ENCODE measurements around the gene CACNA1D.

The CACNA1D gene

DNA sequence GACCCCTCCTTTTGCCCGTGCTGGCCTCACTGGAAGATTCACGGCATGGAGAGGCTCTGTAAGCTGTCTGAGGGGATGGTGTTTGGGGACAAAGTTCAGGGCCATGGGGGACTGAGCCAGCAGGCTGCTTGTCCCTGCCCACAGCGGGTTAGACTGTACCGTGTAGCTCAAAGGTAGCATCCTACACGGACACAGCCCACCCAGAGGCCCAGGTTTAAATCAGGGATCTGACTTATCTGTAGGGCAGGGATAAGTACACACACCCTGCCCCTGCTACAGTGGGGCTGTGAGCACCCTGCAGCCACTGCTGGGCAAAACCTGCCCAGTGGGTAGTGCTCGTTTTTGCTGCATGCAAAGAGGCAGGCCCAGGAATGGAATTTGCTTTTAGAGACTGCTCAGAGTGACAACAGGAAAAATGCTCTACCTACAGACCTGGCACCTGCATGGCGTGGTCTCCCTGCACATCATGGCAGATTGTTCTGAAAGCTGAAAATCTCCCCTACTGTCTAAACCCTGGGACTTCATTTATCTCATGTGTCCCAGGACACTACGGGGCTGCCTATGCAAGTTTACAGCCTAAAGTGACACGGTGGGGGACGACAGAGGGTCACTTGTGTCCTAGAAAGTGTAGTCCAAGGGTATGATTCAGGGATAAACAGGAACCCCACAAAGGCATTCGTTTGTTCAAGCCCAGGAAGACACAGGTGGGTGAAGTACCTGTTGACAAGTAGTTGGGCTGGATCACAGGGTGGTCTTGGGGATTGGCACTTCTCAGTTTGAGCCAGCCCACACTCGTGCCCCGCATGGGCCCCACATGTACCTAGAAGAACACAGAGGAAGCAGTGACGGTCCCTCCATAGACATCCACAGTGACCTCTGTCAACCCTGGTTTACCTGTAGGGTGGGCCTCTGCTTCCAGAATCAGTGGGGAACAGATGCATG, 324.1 kb downstream of the CACNA1D start:
- FAIRE-seq: no peak
- TF ChIP-seq SPI1 (IDR thresholded peaks at IDR 0.05; ENCODE audit: low read depth, low read length): no peak
- no peak for TF ChIP-seq POU2F2 (IDR thresholded peaks at IDR 0.05; ENCODE audit: low read depth, low read length)
- no peak for TF ChIP-seq POLR2AphosphoS5 (IDR thresholded peaks at IDR 0.05; ENCODE audit: low read depth, low read length)
- no peak for TF ChIP-seq POLR2A (IDR thresholded peaks at IDR 0.05; ENCODE audit: low read depth, low read length)
- no peak for DNase-seq (ENCODE audit: insufficient read length, low spot score)

DNA sequence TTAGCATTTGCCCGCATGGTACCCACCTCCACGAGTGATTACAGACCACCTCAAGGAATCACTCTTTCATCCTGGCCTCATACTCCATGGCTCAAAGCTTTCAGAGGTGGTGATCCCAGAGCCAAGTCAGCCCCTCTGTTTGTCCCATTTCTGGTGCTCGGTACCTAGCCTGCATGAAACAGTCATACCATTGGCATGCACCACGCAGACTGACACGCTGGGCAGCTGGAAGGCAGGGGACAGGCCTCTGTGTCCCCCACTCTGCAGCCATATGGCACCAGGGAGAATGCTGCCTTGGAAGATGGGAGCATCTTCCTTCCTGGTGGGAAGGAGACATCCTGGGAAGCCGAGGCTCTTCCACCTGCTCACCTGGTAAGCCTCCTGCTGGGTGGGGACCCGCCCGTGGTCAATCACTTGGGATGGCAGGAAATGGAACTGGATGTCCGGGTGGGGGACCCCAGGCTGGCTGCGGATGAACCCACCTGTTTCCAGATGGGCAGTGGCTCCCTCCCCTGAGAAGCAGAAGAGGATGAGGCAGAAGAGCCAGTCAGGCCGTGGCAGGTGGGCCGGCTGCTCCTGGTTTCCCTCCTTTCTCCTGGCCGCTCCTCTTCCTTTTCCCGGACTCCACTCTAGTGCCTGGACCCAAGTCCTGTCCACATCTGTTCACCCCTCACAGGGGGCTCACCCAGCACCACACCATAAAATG, 324.9 kb downstream of the CACNA1D start:
- DNase-seq (ENCODE audit: insufficient read length, low spot score): no peak
- no peak for FAIRE-seq
- TF ChIP-seq TAF1 (IDR thresholded peaks at IDR 0.05; ENCODE audit: low read depth, low read length) (no peak), POLR2AphosphoS5 (IDR thresholded peaks at IDR 0.05; ENCODE audit: low read depth, low read length) (no peak), PAX5 (IDR thresholded peaks at IDR 0.05; ENCODE audit: insufficient read depth, low read length, severe bottlenecking) (no peak)

DNA sequence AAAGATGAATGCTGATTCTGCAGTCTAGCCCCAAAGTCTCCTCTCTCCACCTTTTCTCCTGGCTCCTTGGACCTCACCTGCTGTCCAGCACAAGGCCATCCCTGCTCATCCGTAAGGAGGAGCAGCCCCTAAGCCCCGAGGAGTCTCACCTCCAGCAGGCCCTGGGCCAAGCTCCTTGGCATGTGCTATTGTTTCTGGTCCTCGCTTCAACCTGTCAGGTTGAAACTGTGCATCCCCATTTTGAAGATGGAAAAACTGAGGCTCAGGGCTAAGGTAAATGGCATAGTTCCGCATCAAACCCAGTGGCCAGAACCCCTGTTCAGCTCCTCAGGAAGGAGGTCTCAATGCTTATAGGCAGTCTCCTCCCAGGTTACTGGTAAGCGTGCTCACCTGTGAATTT, 325.7 kb downstream of the CACNA1D start:
- no peak for TF ChIP-seq POLR2A (IDR thresholded peaks at IDR 0.05; ENCODE audit: low read depth, low read length)
- FAIRE-seq: no peak
- DNase-seq (ENCODE audit: insufficient read length, low spot score): no peak

DNA sequence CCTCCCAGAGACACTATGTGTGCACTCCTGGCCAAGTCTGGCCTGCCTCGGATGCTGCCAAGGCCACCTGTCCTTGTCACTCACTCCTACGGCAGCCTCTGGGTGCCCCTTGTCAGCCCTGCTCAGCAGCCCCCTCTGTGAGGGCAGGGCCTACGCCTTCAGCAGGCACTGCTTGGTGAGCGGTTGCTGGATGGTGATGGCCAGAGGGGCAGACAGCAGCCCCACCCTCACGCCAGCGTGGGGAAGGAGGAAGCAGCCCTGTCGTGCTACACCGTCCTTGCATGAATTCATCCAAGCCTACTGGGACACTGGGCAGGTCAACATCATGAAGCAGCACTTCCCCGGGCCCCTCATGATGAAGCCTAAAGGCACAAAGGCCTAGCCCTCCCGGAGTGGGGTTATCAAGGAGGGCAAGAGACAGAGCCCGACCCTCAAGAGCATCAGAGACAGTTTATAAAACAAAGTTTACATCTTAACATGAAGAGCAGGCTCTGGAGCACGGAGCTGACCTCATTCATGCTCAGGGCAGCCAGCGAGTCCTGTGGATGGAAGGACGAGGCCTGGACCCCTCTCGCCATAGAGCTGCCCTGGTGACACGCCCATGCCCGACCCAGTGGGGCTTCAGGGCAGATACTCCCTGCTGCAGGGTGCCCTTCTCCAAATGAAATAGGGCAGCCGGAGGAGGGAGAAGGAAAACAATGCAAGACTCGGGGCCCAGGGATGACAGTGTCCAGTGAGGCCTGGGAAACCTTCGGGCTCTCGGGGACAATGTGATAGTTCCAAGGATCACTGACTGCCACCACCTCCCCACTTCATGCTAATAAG, 326.6 kb downstream of the CACNA1D start:
- FAIRE-seq (no peak), DNase-seq (ENCODE audit: insufficient read length, low spot score) (no peak)
- TF ChIP-seq SPI1 (IDR thresholded peaks at IDR 0.05; ENCODE audit: low read depth, low read length): no peak
- no peak for TF ChIP-seq TAF1 (IDR thresholded peaks at IDR 0.05; ENCODE audit: low read depth, low read length)
- no peak for TF ChIP-seq POLR2A (IDR thresholded peaks at IDR 0.05; ENCODE audit: low read depth, low read length)
- TF ChIP-seq POLR2AphosphoS5 (IDR thresholded peaks at IDR 0.05; ENCODE audit: low read depth, low read length): no peak
- no peak for TF ChIP-seq POU2F2 (IDR thresholded peaks at IDR 0.05; ENCODE audit: low read depth, low read length)
- no peak for TF ChIP-seq PAX5 (IDR thresholded peaks at IDR 0.05; ENCODE audit: insufficient read depth, low read length, severe bottlenecking)

DNA sequence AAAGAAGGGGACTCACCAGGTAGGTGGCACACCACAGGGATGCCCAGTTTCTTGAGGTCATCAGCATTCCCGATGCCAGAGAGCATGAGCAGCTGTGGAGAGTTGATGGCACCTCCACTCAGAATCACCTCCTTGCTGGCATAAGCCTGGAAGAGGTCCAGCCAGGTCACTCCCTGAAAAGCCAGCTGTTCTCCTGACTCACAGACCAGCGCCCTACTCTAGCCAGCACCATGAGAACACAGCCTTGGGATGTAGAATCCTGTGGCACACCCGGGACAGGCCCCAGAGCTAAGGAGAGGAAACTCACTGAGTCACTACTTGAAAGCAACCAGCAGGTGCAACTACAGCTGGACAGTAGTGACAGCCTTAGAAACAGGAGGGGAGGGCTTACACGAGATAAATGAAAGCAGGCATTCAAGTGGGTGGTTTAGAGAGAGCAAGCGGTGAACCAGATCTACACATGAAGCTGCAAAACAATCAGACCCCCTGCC, 327.3 kb downstream of the CACNA1D start:
- DNase-seq (ENCODE audit: insufficient read length, low spot score): no peak
- TF ChIP-seq TAF1 (IDR thresholded peaks at IDR 0.05; ENCODE audit: low read depth, low read length): no peak
- no peak for TF ChIP-seq POLR2A (IDR thresholded peaks at IDR 0.05; ENCODE audit: low read depth, low read length)
- no peak for TF ChIP-seq PAX5 (IDR thresholded peaks at IDR 0.05; ENCODE audit: insufficient read depth, low read length, severe bottlenecking)
- no peak for TF ChIP-seq SPI1 (IDR thresholded peaks at IDR 0.05; ENCODE audit: low read depth, low read length)
- TF ChIP-seq POU2F2 (IDR thresholded peaks at IDR 0.05; ENCODE audit: low read depth, low read length): no peak
- no peak for TF ChIP-seq POLR2AphosphoS5 (IDR thresholded peaks at IDR 0.05; ENCODE audit: low read depth, low read length)
- no peak for FAIRE-seq

DNA sequence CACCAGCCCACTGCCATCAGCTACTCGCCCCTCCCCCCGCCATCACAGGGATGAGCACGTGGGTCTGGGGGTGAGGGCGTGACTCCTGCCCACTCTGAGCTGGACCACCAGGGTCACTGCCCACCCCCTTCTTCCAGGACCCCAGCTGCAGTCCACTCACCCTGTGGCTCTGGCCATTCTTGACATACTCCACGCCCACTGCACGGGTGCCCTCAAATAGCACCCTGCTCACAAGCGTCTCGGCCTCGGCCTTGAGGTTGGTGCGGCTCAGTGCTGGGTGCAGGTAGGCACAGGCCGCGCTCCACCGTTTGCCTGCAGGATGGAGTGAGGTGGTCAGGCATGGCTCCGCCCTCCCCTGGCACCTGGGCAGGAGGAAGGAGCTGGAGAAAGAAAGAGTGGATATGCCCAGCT, 327.9 kb downstream of the CACNA1D start:
- TF ChIP-seq SPI1 (IDR thresholded peaks at IDR 0.05; ENCODE audit: low read depth, low read length) (no peak), POLR2AphosphoS5 (IDR thresholded peaks at IDR 0.05; ENCODE audit: low read depth, low read length) (no peak), PAX5 (IDR thresholded peaks at IDR 0.05; ENCODE audit: insufficient read depth, low read length, severe bottlenecking) (no peak), POU2F2 (IDR thresholded peaks at IDR 0.05; ENCODE audit: low read depth, low read length) (no peak), TAF1 (IDR thresholded peaks at IDR 0.05; ENCODE audit: low read depth, low read length) (no peak), POLR2A (IDR thresholded peaks at IDR 0.05; ENCODE audit: low read depth, low read length) (no peak)
- no peak for DNase-seq (ENCODE audit: insufficient read length, low spot score)
- no peak for FAIRE-seq

DNA sequence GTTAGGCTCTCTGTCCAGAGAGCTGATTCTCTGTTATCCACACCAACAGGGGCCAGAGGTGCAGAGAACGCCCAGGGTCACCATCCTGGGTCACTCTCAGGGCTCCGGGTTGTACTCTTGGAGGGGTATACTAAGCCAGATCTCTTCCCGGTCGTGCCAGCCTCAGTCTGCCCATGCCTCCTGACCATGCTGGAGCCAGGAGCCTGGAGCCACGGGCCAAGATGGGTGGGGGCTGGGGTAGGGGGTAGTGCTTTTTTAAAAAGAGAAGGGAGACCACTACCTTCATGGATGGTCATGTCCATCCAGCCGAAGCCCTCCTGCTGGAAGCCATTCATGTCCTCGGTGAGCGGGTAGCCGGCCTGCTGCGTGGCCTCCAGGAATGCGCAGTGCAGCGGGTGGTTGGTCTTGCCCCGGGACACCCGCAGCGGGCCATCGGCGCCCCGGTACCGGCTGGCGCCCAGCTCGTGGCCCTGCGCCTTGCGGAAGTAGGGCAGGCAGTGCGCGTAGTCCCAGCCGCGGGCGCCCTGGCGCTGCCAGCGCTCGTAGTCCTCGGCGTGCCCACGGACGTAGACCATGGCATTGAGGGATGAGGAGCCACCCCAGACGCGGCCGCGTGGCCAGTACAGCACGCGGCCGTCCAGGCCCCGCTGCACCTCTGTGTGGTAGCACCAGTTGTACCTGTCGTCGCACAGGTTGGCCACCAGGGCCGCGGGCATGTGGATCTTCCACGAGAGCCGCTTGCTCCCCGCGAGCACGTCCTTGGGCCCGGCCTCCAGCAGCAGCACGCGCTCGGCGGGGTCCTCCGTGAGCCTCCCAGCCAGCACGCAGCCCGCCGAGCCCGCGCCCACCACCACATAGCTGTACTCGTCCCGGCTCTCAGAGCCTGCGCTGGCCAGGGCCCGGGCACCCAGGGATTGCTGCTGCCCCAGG, 328.9 kb downstream of the CACNA1D start:
- no peak for TF ChIP-seq POU2F2 (IDR thresholded peaks at IDR 0.05; ENCODE audit: low read depth, low read length)
- TF ChIP-seq POLR2A (IDR thresholded peaks at IDR 0.05; ENCODE audit: low read depth, low read length): no peak
- TF ChIP-seq SPI1 (IDR thresholded peaks at IDR 0.05; ENCODE audit: low read depth, low read length): no peak
- TF ChIP-seq POLR2AphosphoS5 (IDR thresholded peaks at IDR 0.05; ENCODE audit: low read depth, low read length): no peak
- TF ChIP-seq TAF1 (IDR thresholded peaks at IDR 0.05; ENCODE audit: low read depth, low read length): no peak
- TF ChIP-seq PAX5 (IDR thresholded peaks at IDR 0.05; ENCODE audit: insufficient read depth, low read length, severe bottlenecking): no peak
- FAIRE-seq: no peak
- no peak for DNase-seq (ENCODE audit: insufficient read length, low spot score)

DNA sequence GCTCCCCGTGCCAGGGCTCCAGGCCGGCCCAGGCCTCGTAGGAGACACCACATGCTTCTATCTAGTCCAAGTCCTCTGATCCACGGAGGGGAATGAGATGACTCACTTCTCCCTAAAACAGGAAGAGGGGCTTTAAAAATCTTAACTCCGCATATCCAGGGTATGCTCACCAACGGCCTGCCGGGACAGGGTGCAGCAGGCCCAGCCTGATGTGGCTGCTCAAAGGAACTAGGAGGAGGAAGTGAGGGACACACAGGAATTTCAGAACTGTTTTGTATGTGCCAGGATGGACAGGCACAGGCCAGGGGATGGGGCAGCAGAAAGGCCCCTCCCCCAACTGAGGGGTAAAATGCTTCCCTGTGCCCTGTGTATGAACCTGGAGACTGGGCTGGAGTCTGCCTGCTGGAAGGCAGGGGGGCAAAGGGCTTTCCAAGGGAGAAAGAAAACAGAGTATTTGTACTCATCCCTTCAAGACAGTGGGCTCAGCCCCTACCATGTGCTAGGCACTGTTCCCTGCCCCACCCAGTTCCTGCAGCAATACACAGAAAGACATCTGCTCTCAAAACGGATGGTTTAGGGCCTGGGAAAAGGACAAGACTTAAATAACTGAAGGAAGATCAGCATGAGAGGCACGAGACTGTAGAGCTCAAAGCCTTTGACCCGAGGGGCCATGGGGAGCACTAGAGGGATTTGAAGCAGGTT, 329.7 kb downstream of the CACNA1D start:
- FAIRE-seq (no peak), DNase-seq (ENCODE audit: insufficient read length, low spot score) (no peak)
- TF ChIP-seq SPI1 (IDR thresholded peaks at IDR 0.05; ENCODE audit: low read depth, low read length) (no peak), POU2F2 (IDR thresholded peaks at IDR 0.05; ENCODE audit: low read depth, low read length) (no peak), TAF1 (IDR thresholded peaks at IDR 0.05; ENCODE audit: low read depth, low read length) (no peak), PAX5 (IDR thresholded peaks at IDR 0.05; ENCODE audit: insufficient read depth, low read length, severe bottlenecking) (no peak), POLR2AphosphoS5 (IDR thresholded peaks at IDR 0.05; ENCODE audit: low read depth, low read length) (no peak)
